Body of pancreas (tissue), 4 donors: ENCODE results near the gene REXO1.
"Not testable (repeated sequence)": the region's sequence is repeated elsewhere in the genome, so short reads cannot be mapped to it uniquely, and the experiment has no call there.

ENCODE experiments used
- CTCF ChIP-seq, 7 experiments: fragments of 450-650 bp in 4 of 7; fragments of 200-600 bp in 3 of 7; sonication (generic) in 3 of 7; IDR thresholded peaks; one replicate each; pipeline ENCODE4 v1.5.1; 2016 to 2019; ENCODE audit warnings: antibody characterized with exemption in 7 of 7
- POLR2A ChIP-seq, 3 donors: fragments of 450-650 bp; IDR thresholded peaks; one replicate each; pipeline ENCODE4 v1.6.1; 2016; ENCODE audit warnings: antibody characterized with exemption in 3 of 3, mild to moderate bottlenecking in 2 of 3

GRCh38 chr19:1797313-1797712 lies 51.0 kb downstream of the REXO1 start:
- not testable (repeated sequence) for TF ChIP-seq CTCF, POLR2A (IDR thresholded peaks at IDR 0.05)
